ENCODE measurements around the gene SACM1L.

- TF ChIP-seq POLR2A (IDR thresholded peaks at IDR 0.05; ENCODE audit: low read depth, low read length): no peak
- TF ChIP-seq TAF1 (IDR thresholded peaks at IDR 0.05; ENCODE audit: borderline replicate concordance, low read depth, low read length): no peak
- no peak for TF ChIP-seq POLR2AphosphoS5 (IDR thresholded peaks at IDR 0.05; ENCODE audit: low read depth, low read length)
These were observed 1.4 kb upstream of the SACM1L start for GRCh38 chr3:45687828-45688193.
